Karpas-422 (cell line): ENCODE results near the gene HOXC11. TPM values are rescaled to one million over a fixed set of nuclear protein-coding genes. Genes with fewer than 3 reads are reported as not detected.

Experiments
- DNase-seq: peaks from one replicate; pipeline ENCODE4 v3.0.0-alpha.2; 2015
- H2AFZ ChIP-seq: fragments of 200-600 bp; sonication (generic); 2 replicates; pipeline ENCODE4 v1.6.1; 2014; ENCODE audit warnings: antibody characterized with exemption, low read length, mixed read lengths
- H3K27ac ChIP-seq: fragments of 200-600 bp; sonication (generic); 2 replicates; pipeline ENCODE4 v1.5.1; 2014; ENCODE audit warnings: mild to moderate bottlenecking, low read length, moderate library complexity
- H3K27me3 ChIP-seq: fragments of 200-600 bp; sonication (generic); 2 replicates; pipeline ENCODE4 v1.6.1; 2014; ENCODE audit warnings: low read length, mixed read lengths
- H3K36me3 ChIP-seq: fragments of 200-600 bp; sonication (generic); 2 replicates; pipeline ENCODE4 v1.6.1; 2014; ENCODE audit warnings: low read length, mixed read lengths; ENCODE audit not compliant: insufficient read depth
- H3K4me1 ChIP-seq: fragments of 200-600 bp; sonication (generic); 2 replicates; pipeline ENCODE4 v1.6.1; 2014; ENCODE audit warnings: mild to moderate bottlenecking, low read length, mixed read lengths
- H3K4me2 ChIP-seq: fragments of 200-600 bp; sonication (generic); 2 replicates; pipeline ENCODE4 v1.6.1; 2014; ENCODE audit warnings: low read length, low read depth, mild to moderate bottlenecking; ENCODE audit not compliant: poor library complexity, severe bottlenecking
- H3K4me3 ChIP-seq: fragments of 200-600 bp; sonication (generic); 2 replicates; pipeline ENCODE4 v1.5.1; 2014; ENCODE audit warnings: mild to moderate bottlenecking, antibody characterized with exemption, low read length, mixed read lengths
- H3K79me2 ChIP-seq: fragments of 200-600 bp; sonication (generic); 2 replicates; pipeline ENCODE4 v1.6.1; 2014; ENCODE audit warnings: mild to moderate bottlenecking, low read length, mixed read lengths
- H3K9ac ChIP-seq: fragments of 200-600 bp; sonication (generic); 2 replicates; pipeline ENCODE4 v1.6.0; 2014; ENCODE audit warnings: low read length
- H3K9me2 ChIP-seq: fragments of 200-600 bp; sonication (generic), shearing (Covaris generic); replicated peaks from 2 replicates; pipeline ENCODE4 v1.6.0; 2014; ENCODE audit warnings: mild to moderate bottlenecking, low read length, moderate library complexity; ENCODE audit not compliant: insufficient read depth
- H3K9me3 ChIP-seq: fragments of 300-700, 200-600 bp; sonication (generic); 2 replicates; pipeline ENCODE4 v1.6.1; 2014; ENCODE audit warnings: low read length, mixed read lengths
- H4K20me1 ChIP-seq: fragments of 200-600 bp; sonication (generic); 2 replicates; pipeline ENCODE4 v1.6.1; 2014; ENCODE audit warnings: mild to moderate bottlenecking, antibody characterized with exemption, low read length, low read depth; ENCODE audit not compliant: insufficient read depth
- total RNA-seq: library from RNA; depleted of rRNA; stranded (reverse); fragments of >200 nt; shearing (Covaris generic); gene quantifications from 2 replicates; pipeline ENCODE4 v1.2.3, GENCODE V29; 2014; ENCODE audit warnings: low replicate concordance

Gene HOXC11
- total RNA-seq, 1 experiment from 2014 or later: not detected

- Histone ChIP-seq H4K20me1 (no peaks in the 10 kb centered on the region), H3K4me1 (no peaks in the 10 kb centered on the region), H3K9ac (no peak overlapping the region), H2AFZ (no peak overlapping the region), H3K4me3 (no peak overlapping the region), H3K79me2 (no peaks in the 10 kb centered on the region), H3K4me2 (no peak overlapping the region), H3K9me2 (no peaks in the 10 kb centered on the region), H3K9me3 (no peaks in the 10 kb centered on the region), H3K27me3 (no peaks in the 10 kb centered on the region), H3K27ac (no peak overlapping the region), H3K36me3 (no peaks in the 10 kb centered on the region)
- no peak for DNase-seq
Observed at GRCh38 chr12:53941187-53941586, 31.7 kb upstream of the HOXC11 start.

- no peaks in the 10 kb centered on the region for H3K4me1 ChIP-seq
- H2AFZ ChIP-seq: no peak overlapping the region
- no peak overlapping the region for H3K4me3 ChIP-seq
- H3K9me3 ChIP-seq: no peaks in the 10 kb centered on the region
- no peak overlapping the region for H3K9ac ChIP-seq
- H3K4me2 ChIP-seq: no peak overlapping the region
- H3K36me3 ChIP-seq: no peaks in the 10 kb centered on the region
- H4K20me1 ChIP-seq: no peaks in the 10 kb centered on the region
- no peaks in the 10 kb centered on the region for H3K9me2 ChIP-seq
- H3K27ac ChIP-seq: no peak overlapping the region
- no peaks in the 10 kb centered on the region for H3K79me2 ChIP-seq
- no peak for DNase-seq
- H3K27me3 ChIP-seq: no peaks in the 10 kb centered on the region
Observed at GRCh38 chr12:53941750-53942149, 31.2 kb upstream of the HOXC11 start.

GRCh38 chr12:53942467-53942997, 30.4 kb upstream of the HOXC11 start:
- Histone ChIP-seq H3K27me3 (no peaks in the 10 kb centered on the region), H3K36me3 (no peaks in the 10 kb centered on the region), H3K4me3 (no peak overlapping the region), H3K9me3 (no peaks in the 10 kb centered on the region), H3K4me2 (no peak overlapping the region), H3K79me2 (no peaks in the 10 kb centered on the region), H3K9me2 (no peaks in the 10 kb centered on the region), H3K4me1 (no peaks in the 10 kb centered on the region), H3K9ac (no peak overlapping the region), H4K20me1 (no peaks in the 10 kb centered on the region), H2AFZ (no peak overlapping the region), H3K27ac (no peak overlapping the region)
- DNase-seq: no peak

- no peak for DNase-seq
- Histone ChIP-seq H3K4me2 (no peak overlapping the region), H3K9me3 (no peaks in the 10 kb centered on the region), H3K36me3 (no peaks in the 10 kb centered on the region), H3K79me2 (no peaks in the 10 kb centered on the region), H3K4me3 (no peak overlapping the region), H3K27me3 (no peaks in the 10 kb centered on the region), H2AFZ (no peak overlapping the region), H3K9ac (no peak overlapping the region), H3K4me1 (no peaks in the 10 kb centered on the region), H4K20me1 (no peaks in the 10 kb centered on the region), H3K27ac (no peak overlapping the region), H3K9me2 (no peaks in the 10 kb centered on the region)
Observed at GRCh38 chr12:53944209-53944608, 28.7 kb upstream of the HOXC11 start.

- Histone ChIP-seq H4K20me1 (no peaks in the 10 kb centered on the region), H3K27ac (no peak overlapping the region), H3K27me3 (no peaks in the 10 kb centered on the region), H3K4me3 (no peak overlapping the region), H3K4me2 (no peak overlapping the region), H3K9me3 (no peaks in the 10 kb centered on the region), H3K9ac (no peak overlapping the region), H3K79me2 (no peaks in the 10 kb centered on the region), H3K9me2 (no peaks in the 10 kb centered on the region), H3K36me3 (no peaks in the 10 kb centered on the region), H3K4me1 (no peaks in the 10 kb centered on the region), H2AFZ (no peak overlapping the region)
- no peak for DNase-seq
Observed at GRCh38 chr12:53944907-53945847, 27.7 kb upstream of the HOXC11 start.

GRCh38 chr12:53947743-53948142, 25.2 kb upstream of the HOXC11 start:
- Histone ChIP-seq H3K9me3 (no peaks in the 10 kb centered on the region), H3K4me3 (no peak overlapping the region), H3K27me3 (no peaks in the 10 kb centered on the region), H3K9ac (no peak overlapping the region), H3K4me2 (no peak overlapping the region), H3K36me3 (no peaks in the 10 kb centered on the region), H3K4me1 (no peaks in the 10 kb centered on the region), H2AFZ (no peak overlapping the region), H3K79me2 (no peaks in the 10 kb centered on the region), H3K27ac (no peak overlapping the region), H4K20me1 (no peaks in the 10 kb centered on the region), H3K9me2 (no peaks in the 10 kb centered on the region)
- no peak for DNase-seq

- H3K79me2 ChIP-seq: no peaks in the 10 kb centered on the region
- no peaks in the 10 kb centered on the region for H3K27me3 ChIP-seq
- DNase-seq: no peak
- no peaks in the 10 kb centered on the region for H4K20me1 ChIP-seq
- no peaks in the 10 kb centered on the region for H3K4me1 ChIP-seq
- no peaks in the 10 kb centered on the region for H3K9me2 ChIP-seq
- H3K9ac ChIP-seq: no peak overlapping the region
- no peak overlapping the region for H3K27ac ChIP-seq
- H3K4me3 ChIP-seq: no peak overlapping the region
- no peak overlapping the region for H3K4me2 ChIP-seq
- no peaks in the 10 kb centered on the region for H3K36me3 ChIP-seq
- H3K9me3 ChIP-seq: no peaks in the 10 kb centered on the region
- no peak overlapping the region for H2AFZ ChIP-seq
Observed at GRCh38 chr12:53948650-53949593, 24.0 kb upstream of the HOXC11 start.
